ENCODE results near the gene IQCK.
"Not testable (repeated sequence)": the region's sequence is repeated elsewhere in the genome, so short reads cannot be mapped to it uniquely, and the experiment has no call there.

Gene IQCK

DNA sequence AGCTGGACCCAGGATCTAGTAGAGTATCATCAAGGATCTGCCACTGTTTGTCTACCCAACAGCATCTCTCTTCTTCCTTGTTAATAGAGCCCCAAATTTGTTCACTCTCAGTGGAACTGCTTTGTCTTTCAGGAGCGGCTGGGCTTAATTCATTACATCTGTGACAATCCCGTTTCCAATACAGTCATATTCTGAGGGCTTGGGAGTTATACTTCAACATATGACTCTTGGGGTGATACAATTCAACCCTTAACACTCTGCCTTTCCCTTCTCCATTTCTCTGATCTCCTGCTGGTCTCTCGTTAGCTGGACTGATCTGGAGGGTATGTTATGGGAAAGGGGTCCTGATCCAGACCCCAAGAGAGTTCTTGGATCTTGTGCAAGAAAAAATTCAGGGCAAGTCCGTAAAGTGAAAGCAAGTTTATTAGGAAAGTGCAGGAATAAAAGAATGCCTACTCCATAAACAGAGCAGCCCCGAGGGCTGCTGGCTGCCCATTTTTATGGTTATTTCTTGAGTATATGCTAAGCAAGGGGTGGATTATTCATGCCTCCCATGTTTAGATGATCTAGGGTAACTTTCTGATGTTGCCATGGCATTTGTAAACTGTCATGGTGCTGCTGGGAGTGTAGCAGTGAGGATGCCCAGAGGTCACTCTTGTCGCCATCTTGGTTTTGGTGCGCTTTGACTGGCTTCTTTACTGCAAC, 42.4 kb downstream of the IQCK start:
- DNase-seq, result no peak

DNA sequence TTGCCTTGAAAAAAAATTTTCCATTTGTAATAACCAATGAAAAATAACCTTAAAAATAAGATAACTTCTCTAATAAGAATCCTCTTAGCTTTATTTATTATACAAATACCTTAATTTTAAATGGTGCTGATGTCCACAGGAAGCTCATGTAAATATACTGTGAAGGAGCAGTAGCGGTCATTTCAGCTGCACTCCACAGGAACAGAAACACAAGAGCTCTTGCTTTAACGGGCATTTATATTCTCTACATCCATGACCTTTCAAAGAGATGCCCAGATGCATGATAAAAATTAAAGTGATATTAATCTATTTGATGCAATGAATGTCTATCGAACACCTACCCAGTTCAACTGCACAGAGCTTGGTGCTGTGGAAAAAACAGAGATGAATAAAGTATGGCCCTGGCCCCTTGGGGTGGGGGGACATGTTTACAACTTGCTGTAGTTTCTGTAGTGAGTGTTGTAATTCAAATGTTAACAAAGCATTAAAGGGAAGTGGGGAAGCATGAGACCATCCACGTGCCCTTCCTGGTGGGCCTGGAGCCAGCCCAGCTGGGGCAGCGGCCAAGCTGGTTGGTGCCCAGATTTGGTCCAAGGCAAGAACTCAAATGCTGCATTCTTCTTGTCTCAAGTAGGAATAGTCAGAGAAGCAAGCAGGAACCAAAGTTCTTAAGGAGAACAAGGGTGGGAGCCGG, 47.9 kb downstream of the IQCK start:
- no peak for DNase-seq

DNA sequence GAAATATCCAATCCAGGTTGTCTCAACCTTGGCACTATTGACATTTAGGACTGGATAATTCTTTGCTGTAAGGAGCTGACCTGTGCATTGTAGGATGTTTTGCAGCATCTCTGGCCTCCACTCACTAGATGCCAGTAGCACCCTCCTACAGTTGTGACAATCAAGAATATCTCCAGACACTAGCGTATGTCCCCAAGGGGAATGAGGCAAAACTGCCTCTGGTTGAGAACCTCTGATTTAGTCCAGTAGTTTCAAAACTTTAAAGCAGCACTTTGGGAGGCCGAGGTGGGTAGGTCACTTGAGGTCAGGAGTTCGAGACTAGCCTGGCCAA, 48.4 kb downstream of the IQCK start:
- no peak for DNase-seq

DNA sequence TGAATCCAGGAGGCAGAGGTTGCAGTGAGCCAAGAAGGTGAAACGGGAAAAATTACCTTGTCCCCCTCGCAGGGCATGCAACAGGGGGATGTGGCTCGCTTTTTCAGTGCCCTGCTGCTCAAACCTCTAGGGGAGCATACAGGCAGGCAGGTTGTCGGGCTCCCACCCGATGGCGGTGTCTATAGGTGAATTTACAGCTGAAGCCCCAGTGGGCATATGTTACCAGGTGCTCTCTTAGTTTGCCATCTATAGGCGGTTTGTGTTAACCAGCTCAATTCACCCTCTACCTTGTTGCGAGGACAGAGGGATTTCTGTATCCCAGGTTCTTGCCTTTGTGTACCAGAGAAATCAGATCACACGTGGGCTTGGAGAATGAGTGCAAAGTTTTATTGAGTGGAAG, 48.9 kb downstream of the IQCK start:
- no peak for DNase-seq

DNA sequence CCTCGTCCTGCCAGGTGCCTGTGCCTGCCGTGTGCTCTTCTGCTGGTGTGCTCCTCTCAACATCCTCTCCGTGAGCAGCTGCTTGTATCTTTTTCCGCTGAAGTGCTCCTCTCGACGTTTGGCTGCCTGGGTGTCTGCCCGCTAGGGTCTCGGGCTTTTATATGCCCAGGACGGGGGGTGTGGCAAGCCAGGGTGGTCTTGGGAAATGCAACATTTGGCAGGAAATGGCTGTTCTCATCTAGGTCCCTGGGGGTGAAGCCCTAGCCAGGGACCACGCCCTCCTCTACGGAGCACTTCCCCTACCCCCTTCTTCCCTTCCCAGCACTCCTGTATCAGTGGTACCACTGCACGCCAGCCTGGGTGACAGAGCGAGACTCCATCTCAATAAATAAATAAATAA, 49.4 kb downstream of the IQCK start:
- no peak for DNase-seq

DNA sequence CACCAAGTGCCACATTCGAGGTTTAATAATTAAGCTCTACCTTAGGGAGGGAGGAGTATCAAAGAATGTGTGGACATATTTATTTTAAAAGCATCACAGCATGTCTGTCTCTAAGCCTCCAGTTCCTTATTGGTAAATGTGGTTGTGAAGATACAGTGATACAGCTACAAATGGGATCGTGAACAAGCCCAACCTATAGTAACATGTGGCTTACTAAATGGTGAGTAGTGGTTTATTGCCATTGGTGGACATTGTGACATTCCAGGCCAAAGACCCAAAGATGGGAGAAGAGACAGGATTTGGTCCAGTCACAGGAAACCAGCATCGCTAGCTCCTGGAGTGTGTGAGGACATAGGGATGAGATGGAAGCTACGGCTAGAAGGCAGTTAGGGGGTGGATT, 51.2 kb downstream of the IQCK start:
- DNase-seq, result no peak

DNA sequence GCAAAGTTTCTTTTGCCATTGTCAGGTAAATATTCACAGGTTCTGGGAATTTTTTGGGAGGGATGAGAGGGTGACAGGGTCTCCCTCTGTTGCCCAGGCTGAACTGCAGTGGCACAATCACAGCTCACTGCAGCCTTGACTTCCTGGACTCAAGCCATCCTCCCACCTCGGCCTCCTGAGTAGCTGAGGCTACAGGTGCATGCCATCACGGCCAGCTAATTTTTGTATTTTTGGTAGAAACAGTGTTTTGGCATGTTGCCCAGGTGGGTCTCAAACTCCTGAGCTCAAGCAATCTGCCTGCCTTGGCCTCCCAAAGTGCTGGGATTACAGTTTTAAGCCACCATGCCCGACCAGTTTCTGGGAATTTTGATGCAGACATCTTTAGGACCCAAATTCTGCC, 53.0 kb downstream of the IQCK start:
- DNase-seq, result no peak

DNA sequence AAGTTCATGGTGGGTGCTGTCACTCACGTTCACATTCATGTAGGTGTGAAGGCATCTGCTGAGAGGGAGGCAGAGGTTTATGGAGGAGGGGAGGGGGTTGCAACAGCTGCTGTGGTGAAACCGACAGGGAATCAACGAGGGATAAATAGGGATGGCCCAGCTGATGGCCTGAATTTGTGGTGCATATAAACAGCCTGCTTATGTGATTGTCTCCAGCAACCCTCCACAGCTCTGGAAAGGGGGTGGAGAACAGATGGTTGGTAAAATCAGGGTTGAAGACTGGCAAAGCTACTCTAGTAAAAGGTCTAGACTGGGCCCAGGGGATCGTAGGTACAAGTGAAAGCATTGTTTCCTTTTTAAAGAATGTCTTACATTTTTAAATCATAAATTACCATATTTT, 53.7 kb downstream of the IQCK start:
- DNase-seq, result no peak

DNA sequence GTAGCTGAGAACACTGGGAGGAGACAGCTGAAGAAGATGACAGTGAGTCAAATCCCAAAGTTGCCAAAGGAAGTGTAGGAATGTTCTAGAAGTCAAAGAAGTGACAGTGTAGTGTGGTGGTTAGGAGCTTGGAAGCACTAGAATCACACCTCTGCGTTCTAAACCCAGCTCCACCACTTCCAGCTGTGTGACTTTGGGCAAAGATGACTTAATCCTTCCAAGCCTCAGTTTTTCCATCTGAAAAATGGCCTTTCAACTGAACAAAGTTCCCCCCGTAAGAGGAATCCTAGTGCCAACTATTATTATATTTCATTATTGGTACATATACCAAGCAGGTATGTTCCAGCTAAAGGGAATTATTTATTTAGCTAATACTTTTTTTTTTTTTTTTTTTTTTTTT, 56.0 kb downstream of the IQCK start:
- DNase-seq, result no peak

DNA sequence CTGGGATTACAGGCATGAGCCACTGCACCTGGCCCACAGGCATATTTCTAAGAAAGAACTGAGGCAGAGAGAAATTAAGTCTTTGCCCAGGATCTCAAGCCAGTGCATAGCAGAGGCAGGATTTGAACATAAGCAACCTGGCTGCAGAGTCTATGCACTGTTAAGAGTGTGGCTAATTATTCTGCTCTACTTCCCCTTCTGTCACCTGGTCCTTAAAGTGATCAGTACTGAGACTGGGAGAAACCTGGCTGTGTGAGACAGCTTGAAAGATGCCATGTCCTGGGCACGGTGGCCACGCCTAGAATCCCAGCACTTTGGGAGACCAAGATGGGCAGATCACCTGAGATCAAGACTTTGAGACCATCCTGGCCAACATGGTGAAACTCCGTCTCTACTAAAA, 58.1 kb downstream of the IQCK start:
- no peak for DNase-seq

DNA sequence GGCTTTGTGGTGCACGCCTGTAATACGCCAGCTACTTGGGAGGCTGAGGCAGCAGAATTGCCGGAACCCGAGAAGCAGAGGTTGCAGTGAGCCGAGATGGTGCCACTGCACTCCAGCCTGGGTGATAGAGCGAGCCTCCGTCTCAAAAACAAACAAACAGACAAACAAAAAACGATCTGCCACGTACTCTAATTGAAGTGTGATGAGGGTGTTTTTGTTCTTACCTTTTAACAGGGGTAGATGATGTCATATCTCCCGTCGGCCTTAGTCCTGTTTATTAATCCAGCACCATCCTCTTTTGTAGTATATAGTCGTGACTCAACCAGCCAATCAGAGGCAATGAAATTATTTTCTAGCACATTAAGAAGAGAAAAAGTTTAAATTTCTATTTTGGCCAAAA, 58.5 kb downstream of the IQCK start:
- no peak for DNase-seq

DNA sequence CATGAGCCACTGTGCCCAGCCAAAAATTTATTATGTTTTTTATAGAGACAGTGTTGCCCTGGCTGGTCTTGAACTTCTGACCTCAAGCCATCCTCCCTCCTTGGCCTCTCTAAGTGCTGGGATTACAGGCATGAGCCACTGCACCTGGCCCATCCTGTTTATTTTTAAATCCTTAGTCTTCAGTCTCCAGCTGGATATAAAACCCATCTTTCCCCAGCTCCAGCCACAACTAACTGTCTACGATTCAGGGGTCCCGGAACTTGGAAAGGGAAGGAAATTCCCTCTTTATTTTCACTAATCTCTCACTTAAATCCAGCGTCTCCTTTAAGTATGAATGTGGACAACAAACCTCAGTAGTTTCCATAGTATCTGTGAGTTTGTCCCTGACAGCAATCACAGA, 62.2 kb downstream of the IQCK start:
- DNase-seq, result no peak

DNA sequence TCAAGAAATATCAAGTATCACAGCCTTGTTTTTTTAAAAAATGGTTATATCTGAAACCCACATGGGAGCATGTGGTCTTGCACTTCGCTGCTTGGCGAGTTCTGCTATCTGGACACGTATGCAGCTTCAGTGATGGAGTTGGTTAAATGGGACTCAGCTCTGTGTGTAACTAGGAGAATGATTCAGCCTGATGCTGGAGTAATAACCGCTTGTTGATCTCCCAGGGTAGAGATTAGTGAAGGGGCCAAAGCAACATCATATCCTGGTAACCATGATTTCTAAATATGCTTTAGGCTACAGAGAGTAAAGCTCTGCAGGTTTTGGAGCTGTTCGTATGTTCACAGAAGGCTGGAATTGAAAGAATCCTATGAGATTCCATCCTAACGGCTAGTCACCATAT, 63.2 kb downstream of the IQCK start:
- DNase-seq, result no peak

DNA sequence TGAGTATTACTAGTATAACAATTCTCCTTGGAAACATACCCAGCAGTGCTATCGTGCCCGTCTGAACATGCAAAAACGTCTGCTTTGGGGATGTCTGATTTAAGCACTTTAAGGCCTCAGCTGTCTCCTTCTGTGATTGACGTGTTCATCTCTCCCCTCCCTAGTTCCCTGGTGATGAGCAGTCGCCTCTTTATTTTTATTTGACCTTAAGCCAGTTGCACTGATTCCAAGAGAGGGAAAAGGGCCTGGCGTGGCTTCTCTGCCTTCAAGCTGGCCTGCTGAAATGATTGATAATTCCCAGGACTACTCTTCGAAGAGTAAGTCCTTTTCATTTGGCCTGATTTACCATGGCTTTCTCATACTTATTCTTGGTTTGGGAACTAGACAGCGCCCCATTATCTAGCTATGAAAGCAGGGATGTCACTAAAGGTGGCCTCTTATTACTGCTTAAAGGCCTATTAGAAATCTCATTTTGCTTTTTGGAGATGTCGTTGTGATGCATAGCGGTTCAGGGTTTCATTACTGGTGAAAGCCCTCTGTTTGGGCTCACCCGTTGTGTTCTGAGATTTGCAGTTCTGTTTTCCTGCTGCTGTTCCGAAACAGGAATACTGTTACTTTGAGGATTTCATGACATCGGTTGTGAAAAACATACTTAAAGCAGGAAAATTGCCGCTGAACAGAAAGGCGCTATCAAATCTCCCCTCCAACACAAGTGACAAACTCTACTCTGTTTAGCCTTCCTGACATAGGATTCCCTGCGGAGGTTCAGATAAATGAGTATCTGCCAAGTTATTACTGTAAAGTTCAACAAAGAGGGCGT, 65.5 kb downstream of the IQCK start:
- DNase-seq, result no peak

DNA sequence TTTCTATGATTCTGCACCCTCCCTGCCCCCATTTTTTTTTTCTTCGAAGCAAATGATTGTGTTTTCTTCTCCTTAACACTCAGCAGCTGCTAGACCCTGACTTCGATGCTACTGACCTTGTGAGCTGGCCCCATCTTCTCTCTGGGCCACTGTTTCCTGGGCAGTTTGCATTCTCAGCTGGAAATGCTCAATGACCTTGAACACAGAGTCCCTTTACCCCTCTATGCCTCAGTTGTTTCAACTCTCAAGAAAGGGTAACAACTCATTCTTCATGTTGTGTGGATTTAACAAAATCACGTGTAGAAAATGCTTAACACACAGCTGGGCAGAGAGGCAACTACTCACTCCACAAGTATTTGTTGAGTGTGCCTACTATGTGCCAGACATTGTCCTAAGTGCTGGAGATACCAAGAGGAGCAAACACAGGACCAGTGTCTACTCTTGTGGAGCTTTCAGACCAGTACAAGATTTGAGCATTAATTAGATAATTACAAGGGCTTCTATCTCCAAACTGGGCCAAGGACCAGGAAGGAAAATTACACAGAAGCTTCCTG, 66.2 kb downstream of the IQCK start:
- DNase-seq, result no peak

DNA sequence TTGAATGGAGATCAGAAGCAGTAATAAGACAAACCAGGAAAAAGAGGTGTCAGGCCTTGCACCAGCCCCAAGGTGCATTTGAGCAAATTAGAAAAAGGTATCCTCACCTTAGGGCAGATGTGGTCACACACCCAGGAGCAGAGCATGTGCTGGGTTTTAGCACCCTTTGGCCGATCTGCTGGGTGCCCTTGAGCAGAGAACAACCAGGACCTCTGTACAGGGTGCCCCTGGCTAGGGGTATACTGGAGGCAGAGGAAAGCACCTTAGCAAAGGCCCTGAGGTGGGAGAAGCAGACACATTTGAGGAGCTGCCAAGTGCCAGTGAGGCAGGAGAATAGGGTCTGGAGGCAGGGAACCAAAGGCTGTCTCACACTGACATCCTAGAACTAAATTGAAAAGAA, 67.0 kb downstream of the IQCK start:
- DNase-seq, result no peak

DNA sequence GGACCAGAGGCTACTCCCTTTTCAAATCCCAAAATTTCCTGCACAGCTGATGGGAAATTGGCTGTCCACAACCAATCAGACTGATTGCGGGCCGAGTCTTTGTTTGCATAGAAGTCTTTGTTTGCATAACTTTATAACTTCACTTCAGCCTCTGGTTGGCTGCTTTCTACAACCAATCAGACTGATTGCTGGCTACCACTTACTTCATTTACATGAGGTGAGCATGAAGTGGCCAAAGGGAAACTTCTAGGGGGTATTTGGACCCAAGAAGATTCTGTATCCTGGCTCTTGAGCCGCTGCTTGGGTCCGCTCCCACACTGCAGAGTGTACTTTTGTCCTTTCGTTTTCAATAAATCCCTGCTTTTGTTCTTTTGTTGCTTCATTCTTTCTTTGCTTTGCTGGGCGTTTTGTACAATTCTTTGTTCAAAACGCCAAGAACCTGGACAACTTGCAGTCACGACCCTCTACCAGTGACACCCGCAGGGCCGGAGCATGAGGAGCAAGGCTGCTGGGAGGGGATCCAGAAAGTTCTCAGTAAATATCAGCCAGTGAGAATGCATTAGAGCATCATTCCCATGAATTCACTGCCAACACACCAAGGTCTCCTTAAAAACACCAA, 67.5 kb downstream of the IQCK start:
- DNase-seq, result no peak

DNA sequence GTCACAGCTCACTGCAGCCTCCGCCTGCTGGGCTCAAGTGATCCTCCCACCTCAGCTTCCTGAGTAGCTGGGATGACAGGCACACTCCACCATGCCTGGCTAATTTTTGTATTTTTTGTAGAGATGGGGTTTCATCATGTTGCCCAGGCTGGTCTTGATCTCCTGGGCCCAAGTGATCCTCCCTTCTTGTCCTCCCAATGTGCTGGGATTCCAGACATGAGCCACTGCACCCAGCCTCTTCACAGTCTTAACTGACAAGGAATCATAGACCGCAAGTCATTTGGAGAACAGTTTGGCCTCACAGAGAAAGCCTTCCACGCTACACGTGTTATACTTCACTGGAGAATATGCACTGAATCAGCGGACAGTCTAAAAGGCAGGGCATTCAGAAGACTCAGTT, 83.3 kb downstream of the IQCK start:
- DNase-seq, result not testable (repeated sequence)

DNA sequence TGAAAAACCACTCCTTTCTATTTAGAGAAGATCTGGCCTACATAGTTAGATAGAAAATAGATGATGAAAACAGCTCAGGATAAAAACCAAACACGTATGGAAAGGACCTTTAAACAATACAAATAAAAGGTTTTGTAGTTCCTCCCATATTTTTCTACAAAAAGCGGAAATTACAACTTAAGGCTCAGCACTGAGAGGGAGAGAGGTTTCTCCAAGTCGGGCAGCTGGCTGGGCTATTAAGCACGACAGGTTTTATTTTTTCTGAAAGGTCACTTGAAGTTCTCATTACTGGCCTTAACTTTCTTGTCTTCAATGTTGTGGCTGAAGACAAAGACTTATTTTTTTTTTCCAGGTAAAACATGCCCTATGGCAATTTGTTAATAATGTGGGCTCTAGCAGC, 83.8 kb downstream of the IQCK start:
- DNase-seq, result not testable (repeated sequence)

DNA sequence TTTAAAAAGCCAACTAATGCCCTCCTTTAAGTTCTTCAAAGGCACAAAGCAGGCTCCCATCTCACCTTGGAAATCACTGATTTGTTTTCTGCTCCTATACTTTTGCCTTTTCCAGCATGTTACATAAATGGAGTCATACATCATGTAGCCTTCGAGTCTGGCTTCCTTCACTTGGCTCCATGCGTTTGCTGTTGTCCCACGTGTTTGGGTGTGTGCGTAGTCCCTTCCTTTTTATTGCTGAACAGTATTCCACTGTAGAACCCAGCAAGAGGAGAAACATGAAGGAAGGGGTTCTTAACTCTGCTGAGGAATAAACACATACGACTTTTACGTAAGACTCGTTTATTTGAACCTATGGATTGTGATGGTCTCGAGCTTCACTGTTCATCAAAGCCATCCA, 84.5 kb downstream of the IQCK start:
- DNase-seq, result no peak

DNA sequence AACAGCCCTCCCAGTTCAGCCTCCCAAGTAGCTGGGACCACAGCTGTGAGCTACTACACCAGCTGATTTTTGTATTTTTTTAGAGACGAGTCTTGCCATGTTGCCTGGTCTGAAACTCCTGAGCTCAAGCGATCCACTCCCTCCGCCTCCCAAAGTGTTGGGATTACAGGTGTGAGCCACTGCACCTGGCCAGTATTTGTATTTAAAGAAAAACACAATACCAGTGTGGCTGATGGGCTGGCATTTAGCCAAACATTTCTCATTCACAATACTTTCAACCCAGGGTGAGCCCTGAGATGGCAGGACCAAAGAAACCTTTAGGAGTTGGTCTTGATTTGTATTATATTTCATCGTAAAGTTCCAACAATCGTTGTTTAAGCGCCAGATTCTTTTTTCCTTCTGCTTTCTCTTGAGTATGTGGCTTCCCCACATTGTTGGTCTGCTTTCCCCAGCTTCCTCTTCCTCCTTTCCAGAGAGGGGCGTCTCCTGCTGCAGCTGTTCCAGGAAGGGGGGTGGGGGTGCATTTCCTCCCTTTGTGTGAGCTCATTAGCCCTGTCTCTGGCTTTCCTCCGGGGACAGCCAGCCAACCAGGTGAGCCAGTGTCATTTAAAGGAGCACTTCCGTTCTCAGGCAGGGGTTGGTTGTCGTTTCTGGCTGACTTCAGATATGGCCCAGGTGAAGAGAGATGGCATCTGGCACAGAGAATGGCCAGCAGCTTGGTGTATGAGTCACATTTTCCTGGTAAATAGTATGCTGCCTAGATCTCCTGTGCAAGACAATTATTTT, 86.7 kb downstream of the IQCK start:
- peak; percentile 36 for DNase-seq

DNA sequence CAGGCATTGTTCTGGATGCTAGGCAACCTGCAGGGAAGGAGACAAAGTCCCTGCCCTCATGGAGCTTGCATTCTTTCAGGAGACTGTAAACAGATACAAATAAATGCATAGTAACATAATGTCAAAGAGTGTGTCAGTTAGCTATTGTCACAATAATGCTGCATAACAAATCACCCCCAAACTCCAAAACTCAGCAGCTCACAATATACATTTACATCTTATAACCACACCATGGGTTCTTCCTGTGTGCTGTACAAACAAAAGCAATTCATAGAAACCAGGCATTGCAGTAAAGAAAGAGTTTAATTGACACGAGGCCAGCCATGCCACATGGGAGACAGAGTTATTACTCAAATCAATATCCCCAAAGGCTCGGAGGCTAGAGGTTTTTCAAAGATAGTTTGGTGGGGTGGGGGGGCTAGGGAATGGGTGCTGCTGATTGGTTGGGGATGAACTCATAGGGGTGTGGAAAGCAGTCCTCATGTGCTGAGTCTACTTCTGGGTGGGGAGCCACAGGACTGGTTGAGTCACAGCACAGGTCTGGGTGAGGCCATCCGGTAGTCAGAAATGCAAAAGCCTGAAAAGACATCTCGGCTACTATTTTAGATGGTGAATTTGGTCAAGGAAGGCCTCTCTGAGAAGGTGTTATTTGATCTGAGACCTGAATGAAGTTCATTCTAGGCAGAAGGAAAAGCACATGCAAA, 87.5 kb downstream of the IQCK start:
- no peak for DNase-seq

All from NCI-H1436 treated with DMSO at 0.1 percent for 48 hours (cell line).